ENCODE data around the gene ZNF506. TPM values are rescaled to one million over a fixed set of nuclear protein-coding genes. Genes with fewer than 3 reads are reported as not detected.
"Not testable (repeated sequence)": the region's sequence is repeated elsewhere in the genome, so short reads cannot be mapped to it uniquely, and the experiment has no call there.

Gene ZNF506
- total RNA-seq, 1 experiment from 2014 or later: 2.5 TPM

DNA sequence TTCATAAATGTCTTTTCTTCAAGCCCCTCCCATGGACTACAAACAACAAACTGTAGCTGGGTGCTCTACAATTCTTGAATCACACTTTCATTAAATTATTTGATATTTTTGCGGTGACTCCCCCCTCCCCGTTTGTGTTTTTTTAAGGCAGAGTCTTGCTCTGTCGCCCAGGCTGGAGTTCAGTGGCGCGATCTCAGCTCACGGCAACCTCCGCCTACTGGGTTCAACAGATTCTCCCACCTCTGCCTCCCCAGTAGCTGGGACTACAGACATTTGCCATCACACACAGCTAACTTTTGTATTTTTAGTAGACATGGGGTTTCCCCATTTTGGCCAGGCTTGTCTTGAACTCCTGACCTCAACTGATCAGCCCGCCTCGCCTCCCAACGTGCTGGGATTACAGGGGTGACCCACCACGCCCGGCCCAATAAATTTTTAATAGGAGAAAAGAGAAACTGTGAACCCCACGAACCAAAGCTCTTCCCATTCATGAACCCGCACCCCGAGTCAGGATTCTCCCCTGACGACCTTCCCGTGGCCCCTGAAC is 703 bp downstream of the ZNF506 start:
- Mint-ChIP-seq H3K4me3 (ENCODE audit: unreplicated experiment) (peak overlapping the region; percentile 81), H3K27ac (ENCODE audit: low read depth, unreplicated experiment) (peak overlapping the region; percentile 94), H3K4me1 (ENCODE audit: insufficient read depth, unreplicated experiment) (no peaks in the 10 kb centered on the region), H3K36me3 (ENCODE audit: insufficient read depth, unreplicated experiment) (no peaks in the 10 kb centered on the region), H3K9me3 (ENCODE audit: unreplicated experiment) (no peaks in the 10 kb centered on the region), H3K27me3 (ENCODE audit: insufficient read depth, unreplicated experiment) (no peaks in the 10 kb centered on the region)
- DNase-seq (ENCODE audit: unreplicated experiment): no peak
- ChIA-PET POLR2A (interaction anchor here (0.7 to 1.8 kb wide), 3 partner anchors 43 to 88 kb away, joined by 4 to 9 read pairs (median 4); partner anchors contain the start of genes ZNF14 and ZNF253), CTCF (interaction anchor here (0.7 kb wide), 1 partner anchor 177 kb away, joined by 3 read pairs; the partner anchor contains the start of gene GMIP)
- intact Hi-C loops (cut with micrococcal nuclease): no loop called here
- no TSS peak for BruUV-seq (replicated peaks)
- TF ChIP-seq, protein P1, sequence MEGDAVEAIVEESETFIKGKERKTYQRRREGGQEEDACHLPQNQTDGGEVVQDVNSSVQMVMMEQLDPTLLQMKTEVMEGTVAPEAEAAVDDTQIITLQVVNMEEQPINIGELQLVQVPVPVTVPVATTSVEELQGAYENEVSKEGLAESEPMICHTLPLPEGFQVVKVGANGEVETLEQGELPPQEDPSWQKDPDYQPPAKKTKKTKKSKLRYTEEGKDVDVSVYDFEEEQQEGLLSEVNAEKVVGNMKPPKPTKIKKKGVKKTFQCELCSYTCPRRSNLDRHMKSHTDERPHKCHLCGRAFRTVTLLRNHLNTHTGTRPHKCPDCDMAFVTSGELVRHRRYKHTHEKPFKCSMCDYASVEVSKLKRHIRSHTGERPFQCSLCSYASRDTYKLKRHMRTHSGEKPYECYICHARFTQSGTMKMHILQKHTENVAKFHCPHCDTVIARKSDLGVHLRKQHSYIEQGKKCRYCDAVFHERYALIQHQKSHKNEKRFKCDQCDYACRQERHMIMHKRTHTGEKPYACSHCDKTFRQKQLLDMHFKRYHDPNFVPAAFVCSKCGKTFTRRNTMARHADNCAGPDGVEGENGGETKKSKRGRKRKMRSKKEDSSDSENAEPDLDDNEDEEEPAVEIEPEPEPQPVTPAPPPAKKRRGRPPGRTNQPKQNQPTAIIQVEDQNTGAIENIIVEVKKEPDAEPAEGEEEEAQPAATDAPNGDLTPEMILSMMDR (IDR thresholded peaks at IDR 0.05; ENCODE audit: unreplicated experiment): no peak

DNA sequence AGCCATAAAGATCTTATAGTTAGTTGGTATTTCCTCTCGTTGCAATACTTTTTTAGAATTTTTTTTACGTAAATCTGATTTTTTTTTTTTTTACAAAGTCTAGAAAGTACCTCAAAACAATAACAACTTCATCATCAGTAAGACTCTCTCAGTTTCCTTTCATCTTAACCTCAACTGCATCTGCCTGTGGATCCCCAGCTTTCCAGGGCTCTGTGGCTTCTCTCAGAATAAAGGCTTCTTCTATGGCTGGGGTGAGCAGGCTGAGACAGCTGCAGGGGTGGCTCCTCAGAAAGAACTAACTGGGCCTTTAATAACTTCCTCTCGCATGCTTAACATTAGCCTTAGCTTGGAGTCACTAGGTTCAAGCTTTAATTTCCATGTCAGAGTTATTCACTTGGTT is 4.2 kb downstream of the ZNF506 start:
- no TSS peak for BruUV-seq (replicated peaks)
- no peaks in the 10 kb centered on the region for H3K36me3 Mint-ChIP-seq (ENCODE audit: insufficient read depth, unreplicated experiment)
- peaks cover 7% of the 10 kb centered on the region for H3K9me3 Mint-ChIP-seq (ENCODE audit: unreplicated experiment)
- POLR2A ChIA-PET: no interaction called here
- no peak overlapping the region for H3K4me3 Mint-ChIP-seq (ENCODE audit: unreplicated experiment)
- DNase-seq (ENCODE audit: unreplicated experiment): no peak
- H3K27ac Mint-ChIP-seq (ENCODE audit: low read depth, unreplicated experiment): no peak overlapping the region
- H3K27me3 Mint-ChIP-seq (ENCODE audit: insufficient read depth, unreplicated experiment): no peaks in the 10 kb centered on the region
- H3K4me1 Mint-ChIP-seq (ENCODE audit: insufficient read depth, unreplicated experiment): no peaks in the 10 kb centered on the region
- TF ChIP-seq, protein P1 (IDR thresholded peaks at IDR 0.05; ENCODE audit: unreplicated experiment): no peak
- CTCF ChIA-PET: no interaction called here
- intact Hi-C loops (cut with micrococcal nuclease): no loop called here

DNA sequence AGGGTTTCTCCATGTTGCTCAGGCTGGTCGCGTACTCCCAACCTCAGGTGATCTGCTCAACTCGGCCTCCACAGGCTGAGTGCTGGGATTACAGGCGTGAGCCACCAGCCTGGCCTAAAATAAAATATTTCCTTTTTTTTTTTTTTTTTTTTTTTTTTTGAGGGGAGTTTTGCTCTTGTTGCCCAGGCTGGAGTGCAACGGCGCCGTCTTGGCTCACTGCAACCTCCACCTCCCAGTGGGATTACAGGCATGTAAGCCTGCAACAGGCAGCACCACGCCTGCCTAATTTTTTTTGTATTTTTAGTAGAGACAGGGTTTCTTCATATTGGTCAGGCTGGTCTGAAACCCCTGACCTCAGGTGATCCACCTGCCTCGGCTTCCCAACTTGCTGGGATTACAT is 4.9 kb downstream of the ZNF506 start:
- Mint-ChIP-seq H3K9me3 (ENCODE audit: unreplicated experiment) (peaks cover 7% of the 10 kb centered on the region), H3K36me3 (ENCODE audit: insufficient read depth, unreplicated experiment) (no peaks in the 10 kb centered on the region), H3K4me3 (ENCODE audit: unreplicated experiment) (no peak overlapping the region), H3K4me1 (ENCODE audit: insufficient read depth, unreplicated experiment) (no peaks in the 10 kb centered on the region), H3K27ac (ENCODE audit: low read depth, unreplicated experiment) (no peak overlapping the region), H3K27me3 (ENCODE audit: insufficient read depth, unreplicated experiment) (no peaks in the 10 kb centered on the region)
- BruUV-seq (replicated peaks): no TSS peak
- no peak for DNase-seq (ENCODE audit: unreplicated experiment)
- intact Hi-C loops (cut with micrococcal nuclease): no loop called here
- ChIA-PET POLR2A (no interaction called here), CTCF (no interaction called here)
- TF ChIP-seq, protein P1 (IDR thresholded peaks at IDR 0.05; ENCODE audit: unreplicated experiment): no peak

DNA sequence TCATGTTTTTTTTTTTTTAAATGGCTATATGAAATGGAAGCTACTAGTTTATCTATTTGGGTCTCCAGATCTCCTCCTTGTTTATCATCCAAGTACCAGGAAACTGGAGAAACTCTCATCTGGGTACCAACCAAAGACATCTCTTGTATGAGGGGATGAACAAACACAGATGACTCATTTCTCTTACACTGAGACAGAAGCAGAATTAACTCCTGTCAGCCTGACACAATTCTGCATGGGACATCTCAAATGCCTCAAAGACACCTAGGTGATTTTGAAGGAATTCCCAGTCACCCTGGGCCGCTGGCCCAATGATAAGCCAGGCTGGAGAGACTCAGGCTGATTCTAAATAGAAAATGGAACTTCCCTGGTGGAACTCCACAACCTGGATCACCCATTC is 9.6 kb downstream of the ZNF506 start:
- H3K27me3 Mint-ChIP-seq (ENCODE audit: insufficient read depth, unreplicated experiment); H3K4me1 Mint-ChIP-seq (ENCODE audit: insufficient read depth, unreplicated experiment); H3K4me3 Mint-ChIP-seq (ENCODE audit: unreplicated experiment); H3K9me3 Mint-ChIP-seq (ENCODE audit: unreplicated experiment); BruUV-seq (replicated peaks); intact Hi-C loops (cut with micrococcal nuclease); H3K36me3 Mint-ChIP-seq (ENCODE audit: insufficient read depth, unreplicated experiment); CTCF ChIA-PET; H3K27ac Mint-ChIP-seq (ENCODE audit: low read depth, unreplicated experiment); POLR2A ChIA-PET; DNase-seq (ENCODE audit: unreplicated experiment): not testable (repeated sequence)

DNA sequence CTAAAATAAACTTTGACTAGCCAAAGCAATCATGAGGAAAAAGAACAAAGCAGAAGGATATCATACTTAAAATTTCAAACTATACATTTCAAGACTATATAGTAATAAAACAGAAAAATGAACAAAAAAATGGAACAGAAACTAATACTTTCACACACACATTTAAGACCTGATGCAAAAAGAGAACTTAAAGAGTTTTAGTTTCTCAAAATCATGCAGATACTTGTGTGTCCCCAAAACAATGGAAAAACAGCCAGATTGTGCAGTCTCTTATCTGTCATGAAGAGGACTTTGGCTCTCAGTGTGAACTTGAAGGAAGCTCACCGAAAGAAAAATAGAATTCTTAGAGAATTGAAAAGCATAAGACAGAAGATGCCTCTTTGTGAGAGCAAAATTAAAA is 16.1 kb downstream of the ZNF506 start:
- no peak overlapping the region for H3K27ac Mint-ChIP-seq (ENCODE audit: low read depth, unreplicated experiment)
- no peak for DNase-seq (ENCODE audit: unreplicated experiment)
- no peaks in the 10 kb centered on the region for H3K27me3 Mint-ChIP-seq (ENCODE audit: insufficient read depth, unreplicated experiment)
- ChIA-PET CTCF (no interaction called here), POLR2A (interaction anchor here (1.2 kb wide), 1 partner anchor 30 kb away, joined by 4 read pairs; no protein-coding TSS in a partner anchor)
- no peaks in the 10 kb centered on the region for H3K4me1 Mint-ChIP-seq (ENCODE audit: insufficient read depth, unreplicated experiment)
- H3K36me3 Mint-ChIP-seq (ENCODE audit: insufficient read depth, unreplicated experiment): peaks cover 5% of the 10 kb centered on the region
- intact Hi-C loops (cut with micrococcal nuclease): no loop called here
- no peak overlapping the region for H3K4me3 Mint-ChIP-seq (ENCODE audit: unreplicated experiment)
- BruUV-seq (replicated peaks): no TSS peak
- TF ChIP-seq, protein P1 (IDR thresholded peaks at IDR 0.05; ENCODE audit: unreplicated experiment): no peak
- no peaks in the 10 kb centered on the region for H3K9me3 Mint-ChIP-seq (ENCODE audit: unreplicated experiment)

Measured in MCF 10A (cell line).